ENCODE data around the gene GK. TPM values are rescaled to one million over a fixed set of nuclear protein-coding genes. Genes with fewer than 3 reads are reported as not detected.

Gene GK
- total and polyA plus RNA-seq, 9 of the 15 experiments (the other 6 are each of a cell fraction or from before 2014, with no cell fraction given): 8.0 to 15.7 (median 12.4) TPM

DNA sequence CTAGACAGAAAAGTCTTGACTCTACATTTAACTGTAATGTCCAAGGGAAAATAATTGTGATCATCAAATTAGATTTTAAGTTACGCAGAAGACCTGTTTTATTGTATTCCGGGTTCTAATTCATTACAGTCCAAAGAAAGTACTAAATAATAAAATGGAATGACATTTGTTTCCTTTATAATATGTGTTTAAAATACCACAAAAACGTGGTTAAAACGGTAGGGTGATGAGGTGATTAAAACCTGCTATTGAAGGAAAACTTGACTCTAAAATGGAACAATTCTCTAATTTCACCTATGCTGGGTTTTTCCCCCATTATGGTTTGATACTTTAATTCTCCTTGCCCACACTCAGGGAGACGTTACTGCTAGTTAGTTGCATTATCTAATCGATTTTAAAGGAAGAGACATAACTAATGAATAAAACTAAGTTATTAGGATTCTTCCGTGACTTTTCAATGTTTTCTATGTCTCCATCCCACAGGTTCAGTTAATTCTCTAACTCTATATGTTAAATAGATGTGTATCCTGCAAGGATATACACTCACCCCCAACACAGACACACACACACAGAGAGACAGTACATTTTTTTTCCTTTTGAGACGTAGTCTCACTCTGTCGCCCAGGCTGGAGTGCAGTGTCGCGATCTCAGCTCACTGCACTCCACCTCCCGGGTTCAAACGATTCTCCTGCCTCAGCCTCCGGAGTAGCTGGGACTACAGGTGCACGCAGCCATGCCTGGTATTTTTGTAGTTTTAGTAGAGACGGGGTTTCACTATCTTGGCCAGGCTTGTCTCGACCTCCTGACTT lies 80.8 kb downstream of the GK start:
- Histone ChIP-seq H3K36me3 (ENCODE audit: control insufficient read depth, insufficient read depth, low read length) (no peaks in the 10 kb centered on the region), H3K4me1 (replicated peaks in 1 of 2; ENCODE audit: control insufficient read depth in 2 of 2, insufficient read depth in 2 of 2, low read length in 2 of 2) (no peaks in the 10 kb centered on the region), H3K27me3 (ENCODE audit: control insufficient read depth in 2 of 2, insufficient read depth in 2 of 2, low read length in 2 of 2) (no peaks in the 10 kb centered on the region), H3K4me3 (no peak overlapping the region), H3K27ac (ENCODE audit: extremely low read depth, low read depth, low read length) (no peak overlapping the region), H3K79me2 (ENCODE audit: control insufficient read depth, insufficient read depth, low read length) (no peaks in the 10 kb centered on the region), H3K9ac (ENCODE audit: insufficient read depth in 1 of 2, low read depth in 2 of 2, low read length in 2 of 2) (no peak overlapping the region), H2AFZ (ENCODE audit: low read depth, low read length) (no peak overlapping the region), H3K9me3 (replicated peaks; ENCODE audit: control insufficient read depth, insufficient read depth, low read depth, low read length) (no peaks in the 10 kb centered on the region), H3K4me2 (ENCODE audit: insufficient read depth, low read length) (no peak overlapping the region), H3K9me1 (ENCODE audit: control insufficient read depth, insufficient read depth, low read length) (no peaks in the 10 kb centered on the region), H4K20me1 (replicated peaks; ENCODE audit: control insufficient read depth, insufficient read depth, low read length) (no peaks in the 10 kb centered on the region)
- FAIRE-seq: no peak
- intact Hi-C loops (cut with micrococcal nuclease): loop anchor here (2.0 kb wide), 1 partner anchor 87 kb away; no protein-coding TSS in a partner anchor
- ATAC-seq: no peak
- in situ Hi-C loops (cut with MboI): no loop called here
- DNase-seq (ENCODE audit: extremely low read depth in 1 of 4, low spot score in 3 of 4): no peak
- POLR2A ChIA-PET: interaction anchor here (1.1 kb wide), 1 partner anchor 9 kb away, joined by 3 read pairs; no protein-coding TSS in a partner anchor
- TF ChIP-seq ZC3H11A (IDR thresholded peaks at IDR 0.05; ENCODE audit: low read depth, low read length) (no peak), PPARD (CRISPR knock-in tag; IDR thresholded peaks at IDR 0.05) (no peak), FOXP4 (CRISPR knock-in tag; IDR thresholded peaks at IDR 0.05; ENCODE audit: borderline replicate concordance) (no peak), POLR2G (IDR thresholded peaks at IDR 0.05; ENCODE audit: low read depth, low read length) (no peak), BRF1 (IDR thresholded peaks at IDR 0.05; ENCODE audit: borderline replicate concordance, extremely low read depth, insufficient read length) (no peak), TFAP4 (CRISPR knock-in tag; IDR thresholded peaks at IDR 0.05; ENCODE audit: borderline replicate concordance) (no peak)
- CTCF ChIA-PET (ENCODE audit: low intra/inter-chr PET ratio): no interaction called here
- BruUV-seq (replicated peaks): no TSS peak
- WGBS (ENCODE audit: insufficient coverage, low coverage, missing lambda C conversion rate): 17% methylated on average over 16 of the region's 17 CpGs

Data from K562 (cell line).